Activated naive CD8-positive, alpha-beta T cell treated with anti-CD3 and anti-CD28 coated beads, Interleukin-2, amount 10 ng/mL, durations not matched to agents 7 days and 5 days (primary cell): ENCODE results near the gene LECT2. TPM values are rescaled to one million over a fixed set of nuclear protein-coding genes. Genes with fewer than 3 reads are reported as not detected.

Experiments used
- ATAC-seq: fragments of 150-1000 bp; cut with Tn5 transposase; one replicate; pipeline ENCODE4 v1.10.0; 2021; ENCODE audit warnings: low read depth, moderate library complexity
- POLR2A ChIA-PET: fragments of 350-600 bp; sonication (Branson Sonifier 250); formaldehyde crosslinking; loops from one replicate; lab custom pipeline; 2021; ENCODE audit warnings: antibody characterized with exemption; lab: Charles Lee
- DNase-seq: peaks from one replicate; pipeline ENCODE4 v3.0.0; 2021
- H3K27ac Mint-ChIP-seq: one replicate; pipeline ENCODE4 v1.8.0; 2022; ENCODE audit warnings: mild to moderate bottlenecking, mixed read lengths
- H3K27me3 Mint-ChIP-seq: one replicate; pipeline ENCODE4 v1.8.0; 2022; ENCODE audit warnings: mild to moderate bottlenecking, moderate library complexity, mixed read lengths
- H3K36me3 Mint-ChIP-seq: one replicate; pipeline ENCODE4 v1.8.0; 2021; ENCODE audit warnings: mild to moderate bottlenecking, mixed read lengths
- H3K4me1 Mint-ChIP-seq: one replicate; pipeline ENCODE4 v1.8.0; 2021; ENCODE audit warnings: mixed read lengths
- H3K4me3 Mint-ChIP-seq: one replicate; pipeline ENCODE4 v1.8.0; 2022; ENCODE audit warnings: mild to moderate bottlenecking, moderate library complexity, mixed read lengths
- H3K9me3 Mint-ChIP-seq: one replicate; pipeline ENCODE4 v1.8.0; 2021; ENCODE audit warnings: mixed read lengths
- total RNA-seq, 2 experiments: library from RNA; stranded (reverse); gene quantifications; one replicate each; pipeline ENCODE4 v1.2.3, GENCODE V29; 2021

Gene LECT2
- total RNA-seq, 2 experiments from 2014 or later: not detected

DNA sequence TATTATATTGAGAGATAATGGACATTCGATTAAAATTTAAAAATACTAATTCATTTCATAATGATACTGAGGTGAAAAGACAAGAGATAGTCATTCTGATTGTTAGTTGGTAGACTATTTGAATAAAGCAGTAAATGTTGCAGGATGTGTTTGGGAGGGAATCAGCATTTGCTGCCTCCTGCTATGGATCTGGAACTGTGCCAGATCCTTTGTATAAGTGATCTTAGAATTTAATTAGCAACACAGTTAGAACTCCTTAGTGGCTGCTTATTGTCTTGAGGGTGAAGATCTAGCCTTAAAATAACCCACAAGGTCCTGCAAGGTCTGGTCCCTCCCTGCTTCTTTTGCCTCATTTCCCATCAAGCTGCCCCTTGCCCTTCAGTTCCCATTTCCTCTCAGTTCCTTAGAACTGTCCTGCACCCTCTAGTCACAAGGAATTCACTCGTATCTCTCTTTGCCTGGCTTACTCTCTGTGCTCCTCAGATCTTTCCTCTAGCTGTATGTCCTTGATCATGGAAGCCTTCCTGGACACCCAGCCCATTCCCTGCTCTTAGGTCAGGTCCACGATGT is 12.5 kb downstream of the LECT2 start:
- Mint-ChIP-seq H3K4me3 (no peak overlapping the region), H3K4me1 (no peaks in the 10 kb centered on the region), H3K27me3 (peaks cover 19% of the 10 kb centered on the region), H3K27ac (no peak overlapping the region), H3K36me3 (no peaks in the 10 kb centered on the region), H3K9me3 (no peaks in the 10 kb centered on the region)
- POLR2A ChIA-PET: no interaction called here
- no peak for DNase-seq
- no peak for ATAC-seq

DNA sequence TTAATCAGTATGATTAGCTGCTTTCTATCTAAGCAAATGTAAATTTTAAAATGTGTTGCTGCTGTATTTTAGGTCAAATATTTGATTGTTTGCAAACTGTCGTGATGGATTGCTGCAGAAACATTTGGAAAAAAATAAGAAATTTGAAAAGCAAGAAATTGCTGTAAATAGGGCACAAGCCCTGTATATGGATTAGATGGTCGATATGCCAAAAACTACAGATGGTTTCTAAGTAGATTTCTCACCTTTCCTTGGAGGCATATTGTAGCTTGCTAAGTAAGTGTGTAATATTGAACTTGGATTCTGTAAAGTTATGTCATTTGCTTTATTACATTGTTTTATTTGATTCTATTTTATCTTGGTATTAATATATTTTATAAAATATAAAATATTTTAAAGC is 13.1 kb downstream of the LECT2 start:
- H3K4me1 Mint-ChIP-seq: no peaks in the 10 kb centered on the region
- H3K4me3 Mint-ChIP-seq: no peak overlapping the region
- POLR2A ChIA-PET: no interaction called here
- no peaks in the 10 kb centered on the region for H3K9me3 Mint-ChIP-seq
- DNase-seq: no peak
- no peaks in the 10 kb centered on the region for H3K36me3 Mint-ChIP-seq
- ATAC-seq: no peak
- no peak overlapping the region for H3K27ac Mint-ChIP-seq
- peaks cover 19% of the 10 kb centered on the region for H3K27me3 Mint-ChIP-seq

DNA sequence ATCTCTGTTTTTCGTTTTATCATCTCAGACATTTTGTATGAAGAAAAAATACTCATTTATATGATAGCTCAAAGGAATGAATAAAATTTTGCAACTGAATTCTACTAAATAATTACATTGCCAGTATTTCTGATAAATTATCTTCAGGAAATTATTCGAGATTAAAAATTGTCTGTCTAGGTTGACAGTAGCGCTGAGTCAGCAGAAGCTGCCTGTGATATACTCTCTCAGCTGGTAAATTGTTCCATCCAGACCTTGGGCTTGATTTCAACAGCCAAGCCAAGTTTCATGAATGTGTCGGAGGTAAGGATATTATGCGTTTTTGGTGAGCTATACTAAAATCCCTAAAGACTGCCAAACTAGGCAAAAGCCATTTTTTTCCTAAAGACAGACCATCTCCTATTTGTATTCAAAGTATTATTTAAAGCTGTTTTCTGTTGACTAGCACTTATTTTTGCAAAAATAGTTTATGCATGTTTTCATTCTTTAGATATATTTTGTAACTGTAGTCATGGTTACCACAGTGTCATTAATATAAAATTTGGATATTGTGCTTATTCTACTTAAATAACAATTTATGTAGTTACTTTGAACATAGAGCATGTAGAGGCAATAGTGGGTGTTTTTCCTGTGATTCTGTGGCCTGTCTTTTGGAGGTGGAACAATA is 17.4 kb downstream of the LECT2 start:
- Mint-ChIP-seq H3K4me1 (no peaks in the 10 kb centered on the region), H3K4me3 (no peak overlapping the region), H3K27ac (no peak overlapping the region), H3K27me3 (peaks cover 17% of the 10 kb centered on the region), H3K36me3 (no peaks in the 10 kb centered on the region), H3K9me3 (no peaks in the 10 kb centered on the region)
- no peak for DNase-seq
- POLR2A ChIA-PET: no interaction called here
- no peak for ATAC-seq

DNA sequence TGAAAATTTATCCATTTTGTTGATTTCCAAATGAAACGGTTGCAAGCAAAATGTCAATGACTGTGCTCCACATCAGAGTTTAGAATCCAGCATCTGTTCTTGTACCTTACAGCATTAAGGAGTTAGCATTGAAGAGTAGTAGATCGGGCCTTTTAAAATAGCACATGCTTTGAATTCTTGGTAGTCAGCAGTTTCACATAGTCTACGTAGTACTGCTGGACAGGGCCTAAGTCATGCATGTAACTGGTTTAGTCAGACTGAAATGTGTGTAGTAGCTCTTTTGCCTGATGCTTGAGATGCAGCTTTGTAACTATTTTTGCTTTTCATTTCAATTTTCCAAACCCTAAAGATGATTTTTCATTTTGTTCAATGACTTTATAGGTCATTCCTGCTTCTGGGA is 19.8 kb downstream of the LECT2 start:
- Mint-ChIP-seq H3K4me1 (no peaks in the 10 kb centered on the region), H3K36me3 (no peaks in the 10 kb centered on the region), H3K4me3 (no peak overlapping the region), H3K27ac (no peak overlapping the region), H3K27me3 (peaks cover 33% of the 10 kb centered on the region), H3K9me3 (no peaks in the 10 kb centered on the region)
- ATAC-seq (no peak), DNase-seq (no peak)
- POLR2A ChIA-PET: no interaction called here

DNA sequence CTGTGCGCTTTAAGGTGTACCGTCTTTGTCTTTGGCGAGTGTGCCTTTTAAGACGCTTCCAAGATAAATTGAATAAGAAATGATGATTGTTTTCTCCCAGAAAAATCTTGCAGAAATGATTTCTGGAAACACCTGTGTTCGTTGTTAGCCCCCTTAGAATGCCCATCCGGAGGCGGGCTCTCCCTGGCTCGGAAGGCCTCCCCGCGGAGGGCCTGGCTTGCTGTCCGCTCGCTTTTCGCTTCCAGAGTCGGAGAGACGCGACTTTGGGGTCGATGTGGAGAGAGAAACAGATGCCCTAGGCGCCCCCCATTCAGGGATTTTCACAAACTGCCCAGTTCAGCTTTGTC is 23.9 kb downstream of the LECT2 start:
- Mint-ChIP-seq H3K36me3 (no peaks in the 10 kb centered on the region), H3K27me3 (peaks cover 56% of the 10 kb centered on the region), H3K27ac (no peak overlapping the region), H3K4me1 (no peaks in the 10 kb centered on the region), H3K9me3 (no peaks in the 10 kb centered on the region), H3K4me3 (no peak overlapping the region)
- ATAC-seq: no peak
- POLR2A ChIA-PET: no interaction called here
- no peak for DNase-seq

DNA sequence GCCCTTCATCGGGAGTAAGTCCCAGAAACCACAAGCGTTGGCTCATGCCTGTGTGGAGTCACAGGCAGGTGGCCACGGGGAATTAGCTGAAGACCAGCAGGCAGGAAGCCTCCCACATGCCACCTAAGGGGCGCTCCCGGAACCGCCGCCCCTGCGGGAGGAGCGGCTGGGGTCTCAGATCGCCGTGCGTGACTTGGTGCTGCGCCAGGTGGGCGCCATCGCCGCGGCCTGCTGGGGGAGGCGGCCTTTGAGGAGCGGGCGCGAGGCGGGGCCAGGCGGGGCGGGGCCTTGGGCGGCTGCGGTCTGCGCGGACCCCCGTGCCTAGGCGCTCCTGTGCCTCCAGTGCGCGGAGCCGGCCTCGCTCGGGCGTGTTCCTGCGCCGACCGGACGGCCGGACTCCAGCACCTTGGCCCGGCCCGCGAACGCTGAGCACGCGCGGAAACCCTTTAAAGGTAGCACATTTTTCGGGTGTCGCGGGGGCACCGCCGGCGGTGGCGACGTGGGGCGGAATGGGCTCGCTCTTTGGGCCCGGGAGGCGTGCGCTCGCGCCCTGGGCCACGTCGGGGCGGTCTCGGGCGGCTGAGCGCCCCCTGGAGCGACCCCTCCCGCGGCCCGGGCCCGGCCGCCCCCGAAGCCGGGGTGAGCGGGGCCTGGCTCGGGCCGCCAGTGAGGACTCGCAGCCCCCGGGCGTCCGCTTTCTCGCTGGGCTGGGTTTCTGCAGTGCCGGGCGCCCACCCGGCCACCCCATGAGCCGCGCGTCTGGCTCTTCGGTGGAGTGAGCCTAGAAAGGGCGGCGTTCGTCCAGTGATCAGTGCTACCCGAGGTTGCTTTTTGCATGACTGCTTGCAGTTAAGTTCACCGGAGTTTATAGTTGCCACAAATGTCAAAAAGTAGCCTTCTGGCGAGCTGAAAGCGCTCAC is 24.5 kb downstream of the LECT2 start:
- H3K27me3 Mint-ChIP-seq: peaks cover 56% of the 10 kb centered on the region
- H3K27ac Mint-ChIP-seq: no peak overlapping the region
- no peaks in the 10 kb centered on the region for H3K36me3 Mint-ChIP-seq
- DNase-seq (no peak), ATAC-seq (no peak)
- no peaks in the 10 kb centered on the region for H3K4me1 Mint-ChIP-seq
- H3K4me3 Mint-ChIP-seq: no peak overlapping the region
- H3K9me3 Mint-ChIP-seq: no peaks in the 10 kb centered on the region
- POLR2A ChIA-PET: no interaction called here

DNA sequence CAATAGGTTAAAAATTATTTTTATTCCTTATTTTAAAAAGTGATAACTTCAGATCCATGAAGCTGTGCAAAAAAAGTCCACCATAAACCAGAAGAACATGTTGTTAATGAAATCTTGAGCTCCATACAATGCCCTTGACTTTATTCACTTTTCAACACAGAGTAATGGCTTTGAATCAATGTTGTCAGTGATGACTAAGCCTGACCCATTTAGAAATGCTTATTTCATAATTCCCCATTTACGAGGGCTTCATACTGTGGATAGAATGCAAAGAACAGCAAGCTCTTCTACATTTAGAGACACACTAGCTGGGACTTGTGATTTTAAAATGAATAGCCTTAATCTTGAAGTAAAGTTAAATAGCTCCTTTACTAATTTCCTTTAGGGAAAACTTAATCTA is 33.4 kb downstream of the LECT2 start:
- peaks cover 26% of the 10 kb centered on the region for H3K27me3 Mint-ChIP-seq

DNA sequence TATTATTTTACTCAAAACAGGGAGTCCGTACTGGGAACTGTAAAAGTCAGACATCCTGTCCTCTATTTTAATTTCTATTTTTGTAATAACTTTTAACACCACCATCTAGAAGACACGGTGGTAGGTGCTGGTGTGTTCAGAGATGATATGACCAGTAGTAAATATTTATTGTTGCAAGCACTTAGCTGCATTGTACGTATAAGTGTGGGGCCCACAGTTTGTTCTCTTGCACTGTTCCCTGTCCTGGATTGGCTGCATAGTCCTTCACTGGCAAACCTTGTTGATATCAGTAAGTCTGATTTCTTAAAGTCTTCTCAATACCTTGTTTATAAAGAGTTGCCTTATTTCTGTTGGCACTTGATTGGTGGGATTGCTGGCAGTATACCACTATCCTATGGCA is 34.6 kb downstream of the LECT2 start:
- no peak for ATAC-seq
- Mint-ChIP-seq H3K4me1 (no peaks in the 10 kb centered on the region), H3K27me3 (peaks cover 24% of the 10 kb centered on the region), H3K9me3 (no peaks in the 10 kb centered on the region), H3K4me3 (no peak overlapping the region), H3K36me3 (no peaks in the 10 kb centered on the region), H3K27ac (no peak overlapping the region)
- DNase-seq: no peak
- POLR2A ChIA-PET: no interaction called here

More for the DNA sequence above, 33.4 kb downstream of the LECT2 start:
- no peaks in the 10 kb centered on the region for H3K4me1 Mint-ChIP-seq
- no peak for ATAC-seq
- POLR2A ChIA-PET: no interaction called here
- no peaks in the 10 kb centered on the region for H3K36me3 Mint-ChIP-seq
- no peak overlapping the region for H3K4me3 Mint-ChIP-seq
- DNase-seq: no peak
- H3K9me3 Mint-ChIP-seq: no peaks in the 10 kb centered on the region
- H3K27ac Mint-ChIP-seq: no peak overlapping the region

DNA sequence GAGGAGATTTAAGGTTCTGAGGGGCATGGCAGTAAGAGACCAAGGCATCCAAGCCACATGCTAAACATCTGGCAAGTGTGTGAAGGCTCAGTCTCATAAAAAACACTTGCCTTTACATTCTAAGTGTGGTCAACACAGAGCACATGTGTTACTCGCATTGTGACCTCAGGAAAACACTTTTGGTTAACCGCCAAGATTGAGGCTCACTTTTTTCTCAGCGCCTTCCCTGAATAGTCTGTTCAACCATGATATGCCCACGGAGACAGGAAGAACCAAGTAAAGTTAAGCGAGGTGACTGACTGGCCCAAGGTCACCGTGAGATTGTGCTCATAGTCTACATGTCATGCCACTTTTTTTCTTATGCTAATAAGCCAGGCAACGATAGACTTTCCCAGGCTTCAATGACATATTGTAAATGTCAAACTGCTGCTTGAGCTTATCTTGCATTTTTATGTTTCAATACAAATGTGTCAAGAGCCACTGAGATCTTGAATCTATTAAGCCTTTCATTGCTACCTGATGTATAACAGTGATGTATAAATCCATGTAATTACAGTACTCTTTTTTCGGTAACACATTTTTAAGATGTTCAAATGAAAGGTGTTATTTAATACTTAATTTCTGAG is 38.0 kb downstream of the LECT2 start:
- no peak overlapping the region for H3K27ac Mint-ChIP-seq
- ATAC-seq (no peak), DNase-seq (no peak)
- no peak overlapping the region for H3K4me3 Mint-ChIP-seq
- no peaks in the 10 kb centered on the region for H3K9me3 Mint-ChIP-seq
- H3K36me3 Mint-ChIP-seq: no peaks in the 10 kb centered on the region
- H3K27me3 Mint-ChIP-seq: peaks cover 21% of the 10 kb centered on the region
- POLR2A ChIA-PET: no interaction called here
- H3K4me1 Mint-ChIP-seq: no peaks in the 10 kb centered on the region

DNA sequence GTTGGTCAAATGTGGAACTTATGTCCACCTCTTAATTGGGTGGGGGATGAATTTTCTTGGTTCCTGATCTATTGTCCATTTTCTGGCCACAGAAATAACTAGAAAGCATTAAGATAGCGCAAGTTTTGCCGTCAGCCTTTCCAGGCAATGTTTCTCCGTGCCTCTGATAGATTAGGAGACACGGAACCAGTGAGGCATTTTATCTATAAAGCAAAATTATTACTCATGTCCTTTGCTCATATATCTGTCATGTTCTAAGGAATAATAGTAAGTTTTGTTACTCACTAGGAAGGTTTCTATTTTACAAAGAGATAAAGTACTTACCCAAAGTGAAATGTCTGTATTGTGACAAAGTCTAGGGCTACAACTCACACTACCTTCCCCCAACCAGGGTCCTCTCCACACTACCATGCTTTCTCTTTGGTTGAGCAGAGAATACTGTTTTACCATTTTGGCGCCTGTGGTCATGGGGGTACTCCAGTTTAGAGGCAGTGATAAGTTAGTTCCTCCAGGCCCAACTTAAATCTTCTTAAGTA is 39.2 kb downstream of the LECT2 start:
- no peaks in the 10 kb centered on the region for H3K36me3 Mint-ChIP-seq
- H3K4me1 Mint-ChIP-seq: no peaks in the 10 kb centered on the region
- H3K4me3 Mint-ChIP-seq: no peak overlapping the region
- H3K27me3 Mint-ChIP-seq: peaks cover 21% of the 10 kb centered on the region
- H3K27ac Mint-ChIP-seq: no peak overlapping the region
- DNase-seq: no peak
- no peaks in the 10 kb centered on the region for H3K9me3 Mint-ChIP-seq
- no peak for ATAC-seq
- POLR2A ChIA-PET: no interaction called here

DNA sequence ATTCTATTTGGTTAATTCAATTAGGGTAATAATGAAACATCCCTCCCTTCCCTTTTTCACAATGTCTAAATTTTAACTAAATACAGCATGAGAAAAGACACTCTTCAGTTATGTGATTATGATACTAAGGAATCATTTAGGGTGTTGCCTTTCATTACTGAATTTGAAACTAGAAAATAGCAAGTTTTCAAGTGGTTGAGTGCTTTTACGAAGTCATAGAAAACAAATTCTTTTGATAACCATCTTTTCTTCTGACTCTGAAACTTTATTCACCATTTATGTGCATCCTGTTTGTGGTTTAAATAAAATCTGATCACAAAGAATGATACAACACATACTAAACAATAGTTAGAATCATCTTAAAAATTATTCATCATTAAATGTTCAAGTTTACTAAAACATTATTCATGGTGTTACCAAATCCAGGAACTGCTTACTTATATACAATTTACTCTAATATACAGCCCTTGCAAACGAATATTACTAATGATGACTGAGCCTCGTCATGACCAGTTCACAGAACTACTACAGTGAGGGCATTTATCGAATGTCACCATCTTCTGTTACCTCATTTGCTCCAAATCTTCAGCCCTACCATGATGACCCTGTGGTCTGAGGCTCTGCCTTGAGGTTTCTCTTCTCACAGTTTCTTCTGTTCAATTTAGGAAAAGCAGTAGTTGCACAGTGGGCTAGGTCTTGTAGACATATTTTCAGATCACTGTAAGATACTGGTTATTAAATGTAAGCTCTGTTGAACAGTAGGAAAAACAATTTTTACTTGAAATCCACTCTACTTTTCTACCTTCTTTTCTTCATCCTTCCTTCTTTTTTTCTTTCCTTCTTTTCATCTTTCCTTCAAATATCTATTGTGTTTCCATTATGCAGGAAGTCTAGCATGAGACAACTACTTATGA is 40.8 kb downstream of the LECT2 start:
- Mint-ChIP-seq H3K27ac (no peak overlapping the region), H3K9me3 (no peaks in the 10 kb centered on the region), H3K4me3 (no peak overlapping the region), H3K36me3 (no peaks in the 10 kb centered on the region), H3K4me1 (no peaks in the 10 kb centered on the region), H3K27me3 (peaks cover 21% of the 10 kb centered on the region)
- DNase-seq: no peak
- POLR2A ChIA-PET: no interaction called here
- no peak for ATAC-seq

DNA sequence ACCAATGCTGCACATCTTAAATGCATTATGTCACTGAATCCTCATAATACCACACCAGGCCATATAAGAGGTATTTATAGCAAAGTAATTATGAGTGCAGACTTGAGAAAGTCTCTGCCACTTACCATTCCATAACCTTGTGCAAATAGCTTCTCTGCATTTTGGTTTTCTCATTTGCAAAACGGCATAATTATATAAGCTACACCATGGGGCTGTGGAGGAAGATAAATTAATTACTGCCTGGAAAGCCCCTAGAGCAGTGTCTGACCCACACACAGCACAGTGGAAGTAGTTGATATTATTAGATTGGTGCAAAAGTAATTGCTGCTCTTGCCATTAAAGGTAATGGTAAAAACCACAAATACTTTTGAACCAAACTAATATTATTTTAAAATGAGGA is 49.6 kb downstream of the LECT2 start:
- Mint-ChIP-seq H3K27ac (no peak overlapping the region), H3K36me3 (no peaks in the 10 kb centered on the region), H3K27me3 (peaks cover 26% of the 10 kb centered on the region), H3K4me1 (no peaks in the 10 kb centered on the region), H3K4me3 (no peak overlapping the region), H3K9me3 (no peaks in the 10 kb centered on the region)
- DNase-seq (no peak), ATAC-seq (no peak)
- POLR2A ChIA-PET: no interaction called here

DNA sequence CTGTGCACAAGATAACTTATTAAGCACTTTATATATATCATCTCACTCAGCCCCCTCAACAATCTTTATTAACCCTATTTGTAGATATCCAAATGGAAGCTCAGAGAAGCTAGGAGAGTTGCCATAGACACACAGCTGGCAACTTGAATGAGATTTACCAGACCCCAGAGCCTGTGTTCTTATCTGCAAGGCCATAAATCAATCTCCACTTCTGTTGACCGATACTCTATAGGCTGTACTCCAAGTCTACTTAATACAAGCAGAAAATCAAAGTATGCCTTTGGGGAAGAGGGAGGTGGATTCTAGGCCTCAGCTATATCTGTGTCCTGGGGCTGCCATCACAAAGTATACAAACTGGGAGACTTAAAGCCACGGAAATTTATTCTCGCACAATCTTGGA is 53.1 kb downstream of the LECT2 start:
- no peak for DNase-seq
- H3K9me3 Mint-ChIP-seq: no peaks in the 10 kb centered on the region
- no peak overlapping the region for H3K4me3 Mint-ChIP-seq
- no peaks in the 10 kb centered on the region for H3K36me3 Mint-ChIP-seq
- peaks cover 30% of the 10 kb centered on the region for H3K27me3 Mint-ChIP-seq
- no peak overlapping the region for H3K27ac Mint-ChIP-seq
- POLR2A ChIA-PET: no interaction called here
- H3K4me1 Mint-ChIP-seq: no peaks in the 10 kb centered on the region
- ATAC-seq: no peak
